Suprapubic skin (tissue), 3 donors: ENCODE results near the gene FLYWCH1.

Experiments
- POLR2A ChIP-seq, 2 donors: fragments of 450-650 bp; IDR thresholded peaks; one replicate each; pipeline ENCODE4 v1.6.1; 2017; ENCODE audit warnings: antibody characterized with exemption in 2 of 2, mild to moderate bottlenecking in 2 of 2, moderate library complexity in 2 of 2
- TF ChIP-seq, protein P1 (sequence below), 2 donors: fragments of 200-600 bp in 1 of 2; fragments of 450-650 bp in 1 of 2; sonication (generic) in 1 of 2; IDR thresholded peaks; one replicate each; pipeline ENCODE4 v1.5.1; 2016 to 2019; ENCODE audit warnings: antibody characterized with exemption in 2 of 2, mild to moderate bottlenecking in 1 of 2, moderate library complexity in 1 of 2

DNA sequence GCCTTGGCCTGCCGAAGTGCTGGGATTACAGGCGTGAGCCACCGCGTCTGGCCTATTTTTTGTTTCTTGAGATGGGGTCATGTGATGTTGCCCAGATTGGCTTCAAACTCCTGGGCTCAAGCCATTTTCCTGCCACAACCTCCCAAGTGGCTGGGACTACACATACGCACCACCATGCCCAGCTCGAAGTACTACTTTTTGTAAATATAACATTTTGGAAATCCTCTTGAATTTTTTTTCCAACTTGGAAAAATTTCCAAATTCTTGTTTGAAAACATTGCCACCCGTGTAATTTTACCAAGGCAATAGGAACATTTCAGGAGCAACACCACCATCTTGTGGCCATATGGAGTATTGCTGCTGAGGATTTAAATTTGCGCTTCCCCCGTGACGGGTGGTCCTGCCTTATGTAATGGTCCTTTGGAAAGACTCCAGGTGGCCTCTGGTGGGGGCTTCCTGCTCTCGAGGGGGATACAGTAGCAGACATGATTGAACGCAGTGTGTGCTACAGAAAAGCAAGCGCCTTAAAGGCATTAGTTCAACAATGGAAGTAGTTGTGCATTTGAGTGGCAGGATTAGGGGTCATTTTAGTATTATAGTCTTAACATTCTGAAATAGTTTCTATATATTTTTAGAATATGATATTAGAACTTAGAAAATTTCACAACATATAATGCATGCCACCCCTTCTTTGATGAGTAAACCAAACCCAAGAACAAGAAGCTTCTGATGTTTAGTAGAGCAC, 8.0 kb downstream of the FLYWCH1 start:
- no peak for TF ChIP-seq POLR2A (IDR thresholded peaks at IDR 0.05)
- TF ChIP-seq, protein P1, sequence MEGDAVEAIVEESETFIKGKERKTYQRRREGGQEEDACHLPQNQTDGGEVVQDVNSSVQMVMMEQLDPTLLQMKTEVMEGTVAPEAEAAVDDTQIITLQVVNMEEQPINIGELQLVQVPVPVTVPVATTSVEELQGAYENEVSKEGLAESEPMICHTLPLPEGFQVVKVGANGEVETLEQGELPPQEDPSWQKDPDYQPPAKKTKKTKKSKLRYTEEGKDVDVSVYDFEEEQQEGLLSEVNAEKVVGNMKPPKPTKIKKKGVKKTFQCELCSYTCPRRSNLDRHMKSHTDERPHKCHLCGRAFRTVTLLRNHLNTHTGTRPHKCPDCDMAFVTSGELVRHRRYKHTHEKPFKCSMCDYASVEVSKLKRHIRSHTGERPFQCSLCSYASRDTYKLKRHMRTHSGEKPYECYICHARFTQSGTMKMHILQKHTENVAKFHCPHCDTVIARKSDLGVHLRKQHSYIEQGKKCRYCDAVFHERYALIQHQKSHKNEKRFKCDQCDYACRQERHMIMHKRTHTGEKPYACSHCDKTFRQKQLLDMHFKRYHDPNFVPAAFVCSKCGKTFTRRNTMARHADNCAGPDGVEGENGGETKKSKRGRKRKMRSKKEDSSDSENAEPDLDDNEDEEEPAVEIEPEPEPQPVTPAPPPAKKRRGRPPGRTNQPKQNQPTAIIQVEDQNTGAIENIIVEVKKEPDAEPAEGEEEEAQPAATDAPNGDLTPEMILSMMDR (IDR thresholded peaks at IDR 0.05): peak; percentile 83 to 99
